ENCODE results near the gene OTUD3. TPM values are rescaled to one million over a fixed set of nuclear protein-coding genes. Genes with fewer than 3 reads are reported as not detected.
A peak's percentile ranks its signal among the peaks of the same experiment; 100 is the strongest.

OTUD3 gene
- total RNA-seq, 1 experiment from 2014 or later, result 3.5 TPM

GRCh38 chr1:19892129-19892528 lies 9.9 kb downstream of the OTUD3 start:
- H3K27me3 ChIP-seq, result no peaks in the 10 kb centered on the region
- H3K4me3 ChIP-seq, result no peak overlapping the region
- H3K9me3 ChIP-seq, result no peaks in the 10 kb centered on the region
- peaks cover 65% of the 10 kb centered on the region for H3K36me3 ChIP-seq
- no peak for DNase-seq

GRCh38 chr1:19892628-19893168 lies 10.5 kb downstream of the OTUD3 start:
- H3K27me3 ChIP-seq, result no peaks in the 10 kb centered on the region
- H3K4me3 ChIP-seq, result no peak overlapping the region
- no peak for DNase-seq
- H3K9me3 ChIP-seq, result no peaks in the 10 kb centered on the region
- H3K36me3 ChIP-seq, result peaks cover 67% of the 10 kb centered on the region

- Histone ChIP-seq H3K4me3 (no peak overlapping the region), H3K36me3 (peaks cover 69% of the 10 kb centered on the region), H3K27me3 (no peaks in the 10 kb centered on the region), H3K9me3 (no peaks in the 10 kb centered on the region)
- DNase-seq, result no peak
Observed at GRCh38 chr1:19893687-19894086, 11.5 kb downstream of the OTUD3 start.

- H3K36me3 ChIP-seq, result peaks cover 74% of the 10 kb centered on the region
- no peak for DNase-seq
- no peaks in the 10 kb centered on the region for H3K27me3 ChIP-seq
- no peaks in the 10 kb centered on the region for H3K9me3 ChIP-seq
- H3K4me3 ChIP-seq, result no peak overlapping the region
Observed at GRCh38 chr1:19894218-19894617, 12.0 kb downstream of the OTUD3 start.

GRCh38 chr1:19901653-19902052 lies 19.5 kb downstream of the OTUD3 start:
- peaks cover 60% of the 10 kb centered on the region for H3K36me3 ChIP-seq
- DNase-seq, result no peak
- H3K9me3 ChIP-seq, result no peaks in the 10 kb centered on the region
- no peaks in the 10 kb centered on the region for H3K27me3 ChIP-seq
- no peak overlapping the region for H3K4me3 ChIP-seq

- no peak overlapping the region for H3K4me3 ChIP-seq
- H3K27me3 ChIP-seq, result no peaks in the 10 kb centered on the region
- DNase-seq, result no peak
- H3K9me3 ChIP-seq, result no peaks in the 10 kb centered on the region
- peaks cover 67% of the 10 kb centered on the region for H3K36me3 ChIP-seq
Observed at GRCh38 chr1:19903621-19904020, 21.4 kb downstream of the OTUD3 start.

- Histone ChIP-seq H3K4me3 (no peak overlapping the region), H3K27me3 (no peaks in the 10 kb centered on the region), H3K36me3 (peaks cover 56% of the 10 kb centered on the region), H3K9me3 (no peaks in the 10 kb centered on the region)
- no peak for DNase-seq
Observed at GRCh38 chr1:19907456-19907855, 25.3 kb downstream of the OTUD3 start.

GRCh38 chr1:19909392-19909791 lies 27.2 kb downstream of the OTUD3 start:
- no peak overlapping the region for H3K4me3 ChIP-seq
- H3K27me3 ChIP-seq, result no peaks in the 10 kb centered on the region
- H3K36me3 ChIP-seq, result peaks cover 60% of the 10 kb centered on the region
- H3K9me3 ChIP-seq, result no peaks in the 10 kb centered on the region
- no peak for DNase-seq

- no peak overlapping the region for H3K4me3 ChIP-seq
- no peak for DNase-seq
- no peaks in the 10 kb centered on the region for H3K27me3 ChIP-seq
- H3K36me3 ChIP-seq, result peaks cover 60% of the 10 kb centered on the region
- H3K9me3 ChIP-seq, result no peaks in the 10 kb centered on the region
Observed at GRCh38 chr1:19909971-19910370, 27.8 kb downstream of the OTUD3 start.

GRCh38 chr1:19910650-19911049 lies 28.5 kb downstream of the OTUD3 start:
- Histone ChIP-seq H3K27me3 (no peaks in the 10 kb centered on the region), H3K4me3 (no peak overlapping the region), H3K36me3 (peaks cover 57% of the 10 kb centered on the region), H3K9me3 (no peaks in the 10 kb centered on the region)
- no peak for DNase-seq

GRCh38 chr1:19918057-19918456 lies 35.9 kb downstream of the OTUD3 start:
- H3K27me3 ChIP-seq, result no peaks in the 10 kb centered on the region
- DNase-seq, result peak; percentile 55
- no peaks in the 10 kb centered on the region for H3K9me3 ChIP-seq

GRCh38 chr1:19920132-19920710 lies 38.0 kb downstream of the OTUD3 start:
- Histone ChIP-seq H3K36me3 (no peaks in the 10 kb centered on the region), H3K9me3 (no peaks in the 10 kb centered on the region), H3K4me3 (no peak overlapping the region), H3K27me3 (no peaks in the 10 kb centered on the region)
- no peak for DNase-seq

More at GRCh38 chr1:19918057-19918456, 35.9 kb downstream of the OTUD3 start:
- H3K36me3 ChIP-seq, result peaks cover 13% of the 10 kb centered on the region
- no peak overlapping the region for H3K4me3 ChIP-seq

- Histone ChIP-seq H3K27me3 (no peaks in the 10 kb centered on the region), H3K9me3 (no peaks in the 10 kb centered on the region), H3K4me3 (no peak overlapping the region), H3K36me3 (no peaks in the 10 kb centered on the region)
- DNase-seq, result no peak
Observed at GRCh38 chr1:19921310-19921709, 39.1 kb downstream of the OTUD3 start.

- Histone ChIP-seq H3K4me3 (no peak overlapping the region), H3K36me3 (no peaks in the 10 kb centered on the region), H3K9me3 (no peaks in the 10 kb centered on the region), H3K27me3 (no peaks in the 10 kb centered on the region)
- DNase-seq, result no peak
Observed at GRCh38 chr1:19922015-19922688, 40.0 kb downstream of the OTUD3 start.

- Histone ChIP-seq H3K36me3 (no peaks in the 10 kb centered on the region), H3K27me3 (no peaks in the 10 kb centered on the region), H3K4me3 (no peak within 1 kb of the TSS), H3K9me3 (no peaks in the 10 kb centered on the region)
- DNase-seq, result no peak
Observed at GRCh38 chr1:19923137-19923952, 41.1 kb downstream of the OTUD3 start, which contains the start of gene PLA2G2E. Gene PLA2G2E (minus strand): TSS chr1:19923617. CDS start chr1:19923559, 58 bp downstream.

- H3K27me3 ChIP-seq, result no peaks in the 10 kb centered on the region
Observed at GRCh38 chr1:19923953-19924346, 41.8 kb downstream of the OTUD3 start.

More at GRCh38 chr1:19923953-19924346, 41.8 kb downstream of the OTUD3 start:
- no peak for DNase-seq
- Histone ChIP-seq H3K4me3 (no peak overlapping the region), H3K9me3 (no peaks in the 10 kb centered on the region), H3K36me3 (no peaks in the 10 kb centered on the region)

All from MG63 (cell line).